Activated T-cell treated with anti-CD3 and anti-CD28 coated beads for 48 hours (primary cell): Measurements from ENCODE around the gene FER.
"Not testable (repeated sequence)": the region's sequence is repeated elsewhere in the genome, so short reads cannot be mapped to it uniquely, and the experiment has no call there.

ENCODE experiments used
- DNase-seq: peaks from one replicate; pipeline ENCODE4 v3.0.0-alpha.2; 2020; ENCODE audit warnings: low read depth

Gene FER

GRCh38 chr5:109035436-109035835 is 287.7 kb downstream of the FER start:
- no peak for DNase-seq

- no peak for DNase-seq
These were observed 290.6 kb downstream of the FER start for GRCh38 chr5:109038209-109038840.

GRCh38 chr5:109041317-109041716 is 293.6 kb downstream of the FER start:
- DNase-seq: no peak

GRCh38 chr5:109045710-109046109 is 298.0 kb downstream of the FER start:
- DNase-seq: no peak

- no peak for DNase-seq
These were observed 301.9 kb downstream of the FER start for GRCh38 chr5:109049565-109049964.

- not testable (repeated sequence) for DNase-seq
These were observed 302.6 kb downstream of the FER start for GRCh38 chr5:109050321-109050720.

- DNase-seq: not testable (repeated sequence)
These were observed 304.5 kb downstream of the FER start for GRCh38 chr5:109052216-109052615.

GRCh38 chr5:109053995-109054417 is 306.3 kb downstream of the FER start:
- DNase-seq: no peak

GRCh38 chr5:109060378-109061025 is 312.8 kb downstream of the FER start:
- no peak for DNase-seq

- no peak for DNase-seq
These were observed 315.0 kb downstream of the FER start for GRCh38 chr5:109062664-109063063.

- no peak for DNase-seq
These were observed 315.5 kb downstream of the FER start for GRCh38 chr5:109063223-109063622.

- no peak for DNase-seq
These were observed 329.0 kb downstream of the FER start for GRCh38 chr5:109076741-109077140.

GRCh38 chr5:109078448-109078847 is 330.8 kb downstream of the FER start:
- no peak for DNase-seq

- no peak for DNase-seq
These were observed 332.8 kb downstream of the FER start for GRCh38 chr5:109080481-109080880.

GRCh38 chr5:109080896-109081295 is 333.2 kb downstream of the FER start:
- DNase-seq: no peak

GRCh38 chr5:109083937-109084336 is 336.2 kb downstream of the FER start:
- no peak for DNase-seq

- no peak for DNase-seq
These were observed 341.5 kb downstream of the FER start for GRCh38 chr5:109089191-109089590.

- no peak for DNase-seq
These were observed 351.4 kb downstream of the FER start for GRCh38 chr5:109099081-109099480.

GRCh38 chr5:109100971-109101370 is 353.3 kb downstream of the FER start:
- no peak for DNase-seq

GRCh38 chr5:109102096-109102690 is 354.5 kb downstream of the FER start:
- DNase-seq: no peak

GRCh38 chr5:109105631-109106267 is 358.1 kb downstream of the FER start:
- no peak for DNase-seq

- DNase-seq: no peak
These were observed 364.0 kb downstream of the FER start for GRCh38 chr5:109111680-109112079.

GRCh38 chr5:109113608-109114007 is 365.9 kb downstream of the FER start:
- no peak for DNase-seq
